Fibroblast of skin of scalp (primary cell): ENCODE results near the gene SKP1. TPM values are rescaled to one million over a fixed set of nuclear protein-coding genes. Genes with fewer than 3 reads are reported as not detected.
"Not testable (repeated sequence)": the region's sequence is repeated elsewhere in the genome, so short reads cannot be mapped to it uniquely, and the experiment has no call there.

Experiments
- DNase-seq: peaks from one replicate; pipeline ENCODE4 v3.0.0-alpha.2; 2013
- polyA plus RNA-seq, 2 experiments: library from polyadenylated mRNA; unstranded; fragments of 120-200 nt; gene quantifications; one replicate each; pipeline ENCODE4 v1.2.1, GENCODE V29; 2013; ENCODE audit not compliant: insufficient read length in 2 of 2

Gene SKP1
- 450 TPM for polyA plus RNA-seq (2013, experiment 1 of 2; ENCODE audit: insufficient read length)
- 466 TPM for polyA plus RNA-seq (2013, experiment 2 of 2; ENCODE audit: insufficient read length)

DNA sequence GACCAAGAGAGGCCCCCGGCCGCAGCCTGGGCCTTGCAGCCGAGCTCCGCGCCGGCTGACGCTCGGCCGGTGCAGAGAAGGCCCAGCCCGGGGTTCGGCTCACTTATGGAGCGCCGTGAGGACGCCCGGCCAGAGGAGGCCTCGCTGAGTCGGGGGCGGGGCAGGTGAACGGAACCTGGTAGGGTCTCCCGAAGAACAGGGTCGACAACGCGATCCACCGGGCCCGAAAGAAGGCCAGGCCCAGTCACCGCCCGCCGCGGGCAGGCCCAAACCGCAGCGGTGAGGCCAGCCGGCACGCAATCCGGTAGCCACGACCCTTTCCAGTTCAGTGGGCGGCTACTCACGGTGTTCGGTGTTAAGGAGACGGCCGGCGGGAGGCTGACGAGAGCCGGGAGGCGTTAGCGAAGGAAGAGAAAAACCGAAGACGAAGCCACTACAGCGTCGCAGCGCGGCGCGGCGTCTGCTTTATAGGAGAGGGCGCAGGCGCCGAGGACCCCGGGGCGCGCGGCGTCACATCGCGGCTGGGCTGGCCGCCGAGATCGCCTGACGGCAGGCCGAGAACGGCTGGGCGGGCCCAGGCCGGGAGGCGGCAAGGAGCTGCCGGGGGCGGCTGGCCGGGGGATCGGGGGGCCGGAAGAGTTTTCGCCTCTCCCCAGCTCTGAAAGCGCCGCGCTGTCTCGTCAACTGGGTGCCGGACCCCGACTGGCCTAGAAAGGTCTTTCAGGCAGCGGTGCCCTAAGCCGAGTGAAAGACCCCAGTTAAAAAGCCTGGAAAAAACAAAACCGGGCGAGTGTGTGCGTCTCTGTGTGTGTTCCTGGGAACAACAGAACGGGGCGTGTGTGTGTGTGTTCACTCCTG is at the start of gene SKP1:
SKP1 (minus strand) TSS at position 440 of the 858 bp plus-strand sequence. CDS start 2,928 bp downstream, outside the sequence.
- peak; percentile 82 for DNase-seq

DNA sequence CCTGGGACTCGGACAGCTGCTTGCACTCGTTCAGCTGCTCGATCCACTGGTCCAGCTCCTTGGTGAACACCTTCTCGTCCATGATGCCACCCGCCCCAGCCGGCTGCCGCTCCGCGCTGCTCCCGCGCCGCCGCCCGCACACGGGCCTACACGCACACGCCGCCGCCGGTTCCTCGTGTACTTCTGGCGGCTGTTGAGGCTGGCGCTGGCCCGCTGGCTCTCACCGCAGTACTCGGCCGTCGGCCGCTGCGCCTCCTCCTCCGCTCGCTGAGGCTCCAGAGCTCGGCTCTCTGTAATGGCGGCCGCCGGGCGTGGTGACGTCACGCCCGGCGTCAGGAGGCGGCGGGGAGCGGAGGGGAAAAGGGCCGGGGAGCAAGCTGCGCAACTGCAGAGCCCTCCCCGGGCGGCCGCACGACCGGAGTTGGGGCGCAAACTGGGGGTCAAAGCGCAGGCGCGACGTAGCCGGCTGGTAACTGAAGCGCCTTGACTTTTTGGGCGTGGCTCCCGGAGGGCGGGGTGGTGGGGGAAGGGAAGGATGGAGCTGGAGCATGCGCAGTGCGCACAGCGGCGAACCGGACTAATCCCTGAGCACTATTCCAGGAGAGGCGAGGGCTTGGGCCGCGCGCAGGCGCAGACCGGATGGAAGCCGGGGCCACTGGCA is 49.2 kb upstream of the SKP1 start, which contains the start of gene PPP2CA:
PPP2CA (minus strand) TSS at position 294 of the 661 bp plus-strand sequence; CDS start at position 82, 212 bp downstream.
- peak; percentile 99 for DNase-seq

DNA sequence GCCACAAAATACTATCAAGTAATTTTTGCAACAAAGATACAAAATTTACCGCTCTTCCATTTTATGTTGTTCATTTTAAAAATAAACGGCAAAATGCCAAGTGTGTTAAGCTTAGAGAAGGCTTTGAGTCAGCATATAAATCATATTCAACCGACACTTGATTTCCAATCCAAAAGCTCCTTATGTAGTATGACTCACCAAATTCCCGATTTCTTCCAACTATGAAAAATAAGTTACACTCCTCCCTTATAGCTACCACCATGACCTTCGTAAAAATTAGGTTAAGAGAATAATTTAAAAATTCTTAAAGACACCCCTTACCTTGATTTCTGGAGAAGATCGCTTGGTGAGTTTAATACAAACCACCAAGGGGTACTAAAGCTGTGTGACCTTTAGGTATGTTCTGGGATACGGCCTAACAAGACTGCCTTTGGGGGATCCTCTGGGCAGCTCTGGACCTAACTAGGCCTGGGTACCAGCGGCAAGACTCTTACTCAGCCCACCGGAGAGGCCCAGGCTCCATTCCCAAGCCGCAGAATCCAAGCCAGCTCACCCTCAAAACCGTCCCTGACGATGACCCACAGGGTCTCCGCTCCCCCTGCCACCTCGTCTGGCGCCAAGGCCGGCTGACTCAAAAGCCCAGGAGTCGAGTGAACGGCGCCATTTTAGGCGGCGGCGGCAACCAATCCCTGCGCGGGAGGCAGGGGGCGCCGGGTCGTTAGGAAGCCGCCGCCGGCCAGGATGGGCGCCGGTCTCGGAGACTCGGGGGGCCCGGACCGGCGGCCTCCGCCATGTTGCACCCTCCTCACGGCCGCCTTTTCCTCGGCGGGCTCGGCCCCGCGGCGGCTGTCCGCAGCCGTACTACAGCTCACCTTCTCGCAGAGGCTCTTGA is 48.4 kb upstream of the SKP1 start:
- peak; percentile 76 for DNase-seq

DNA sequence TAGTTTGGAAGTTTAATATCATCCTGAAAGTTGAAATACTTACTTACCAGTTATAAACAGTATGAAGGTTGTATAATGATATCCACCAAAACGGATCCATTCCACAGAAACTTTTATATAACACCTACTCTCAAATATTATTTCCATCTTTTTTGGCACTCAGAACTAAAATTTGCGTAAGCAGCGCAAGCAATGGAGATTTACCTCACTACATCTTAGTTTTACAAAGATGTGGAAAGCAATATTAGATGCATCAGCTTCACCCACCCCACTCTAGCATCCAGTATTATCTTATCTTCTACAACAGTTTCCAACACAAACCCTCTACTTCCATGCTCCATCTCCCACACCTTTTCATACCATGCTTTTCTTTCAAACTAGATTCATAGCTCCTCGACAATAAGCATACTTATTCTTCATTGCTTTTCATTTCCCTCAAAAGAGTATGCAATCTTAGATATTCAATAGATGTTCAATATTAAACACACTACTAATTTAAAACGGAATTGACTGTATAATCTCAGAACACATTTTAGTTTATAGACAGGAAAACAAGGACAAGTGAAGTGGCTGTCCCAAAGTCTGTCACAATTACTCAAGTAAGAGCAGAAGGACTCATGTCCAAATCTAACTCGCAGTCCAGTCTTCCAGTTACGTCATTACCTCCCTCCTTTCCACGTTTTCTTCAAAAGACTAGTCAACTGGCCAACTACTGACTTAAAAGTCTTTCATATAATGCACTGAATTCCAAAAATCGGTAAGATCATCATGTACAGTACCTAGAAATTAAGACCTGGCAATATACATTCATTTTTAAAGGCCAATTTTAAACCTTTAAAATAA is 46.9 kb upstream of the SKP1 start:
- DNase-seq = no peak

DNA sequence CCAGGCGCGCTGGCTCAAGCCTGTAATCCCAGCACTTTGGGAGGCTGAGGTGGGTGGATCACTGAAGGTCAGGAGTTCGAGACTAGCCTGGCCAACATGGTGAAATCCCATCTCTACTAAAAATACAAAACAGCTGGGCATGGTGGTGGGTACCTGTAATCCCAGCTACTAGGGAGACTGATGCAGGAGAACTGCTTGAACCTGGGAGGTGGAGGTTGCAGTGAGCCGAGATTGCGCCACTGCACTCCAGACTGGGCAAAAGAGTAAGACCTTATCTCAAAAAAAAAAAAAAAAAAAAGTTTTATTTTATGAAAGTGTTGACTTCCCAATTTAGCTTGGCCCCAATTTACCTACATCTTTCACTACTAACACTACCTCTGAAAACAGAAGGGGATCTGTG is 44.9 kb upstream of the SKP1 start:
- not testable (repeated sequence) for DNase-seq

DNA sequence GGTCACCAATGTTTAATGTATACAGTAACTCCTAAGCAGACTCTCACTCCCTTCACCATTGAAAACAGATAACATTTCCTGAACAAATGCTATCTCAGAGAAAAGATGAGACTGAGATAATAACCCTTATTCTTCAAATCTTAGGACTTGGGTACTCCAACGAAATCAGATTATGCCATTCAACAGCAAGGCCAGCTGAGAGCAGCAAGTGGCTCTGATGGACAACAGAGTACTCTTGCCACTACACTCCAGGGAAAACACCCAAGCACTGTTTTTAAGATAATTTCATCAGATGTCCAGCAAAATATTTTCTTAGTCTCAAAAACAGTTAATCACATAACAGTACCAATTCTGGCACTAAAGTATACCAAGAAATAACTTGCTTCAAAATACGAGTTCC is 39.0 kb upstream of the SKP1 start:
- DNase-seq = no peak

DNA sequence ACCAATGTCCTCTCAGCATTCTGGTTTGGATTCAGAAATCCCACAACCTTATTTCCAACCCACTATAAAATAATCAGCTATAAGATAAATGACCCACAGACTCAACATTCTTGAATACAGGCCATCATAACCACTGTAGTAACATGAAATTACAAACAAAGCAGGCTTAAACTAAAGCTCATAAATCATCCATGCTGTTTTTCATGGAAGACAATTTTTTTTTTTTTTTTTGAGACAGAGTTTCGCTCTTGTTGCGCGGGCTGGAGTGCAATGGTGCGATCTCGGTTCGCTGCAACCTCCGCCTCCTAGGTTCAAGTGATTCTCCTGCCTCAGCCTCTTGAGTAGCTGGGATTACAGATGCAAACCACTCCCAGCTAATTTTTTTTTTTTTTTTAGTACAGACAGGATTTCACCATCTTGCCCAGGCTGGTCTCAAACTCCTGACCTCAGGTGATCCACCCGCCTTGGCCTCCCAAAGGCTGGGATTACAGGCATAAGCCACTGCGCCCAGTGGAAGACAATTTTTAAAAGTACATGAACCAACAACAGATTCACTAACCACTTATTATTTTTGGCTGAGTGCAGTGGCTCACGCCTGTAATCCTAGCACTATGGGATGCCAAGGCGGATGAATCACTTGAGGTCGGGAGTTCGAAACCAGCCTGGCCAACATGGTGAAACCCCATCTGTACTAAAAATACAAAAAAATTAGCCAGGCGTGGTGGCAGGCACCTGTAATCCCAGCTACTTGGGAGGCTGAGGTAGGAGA is 34.7 kb upstream of the SKP1 start:
- DNase-seq = peak; percentile 54

DNA sequence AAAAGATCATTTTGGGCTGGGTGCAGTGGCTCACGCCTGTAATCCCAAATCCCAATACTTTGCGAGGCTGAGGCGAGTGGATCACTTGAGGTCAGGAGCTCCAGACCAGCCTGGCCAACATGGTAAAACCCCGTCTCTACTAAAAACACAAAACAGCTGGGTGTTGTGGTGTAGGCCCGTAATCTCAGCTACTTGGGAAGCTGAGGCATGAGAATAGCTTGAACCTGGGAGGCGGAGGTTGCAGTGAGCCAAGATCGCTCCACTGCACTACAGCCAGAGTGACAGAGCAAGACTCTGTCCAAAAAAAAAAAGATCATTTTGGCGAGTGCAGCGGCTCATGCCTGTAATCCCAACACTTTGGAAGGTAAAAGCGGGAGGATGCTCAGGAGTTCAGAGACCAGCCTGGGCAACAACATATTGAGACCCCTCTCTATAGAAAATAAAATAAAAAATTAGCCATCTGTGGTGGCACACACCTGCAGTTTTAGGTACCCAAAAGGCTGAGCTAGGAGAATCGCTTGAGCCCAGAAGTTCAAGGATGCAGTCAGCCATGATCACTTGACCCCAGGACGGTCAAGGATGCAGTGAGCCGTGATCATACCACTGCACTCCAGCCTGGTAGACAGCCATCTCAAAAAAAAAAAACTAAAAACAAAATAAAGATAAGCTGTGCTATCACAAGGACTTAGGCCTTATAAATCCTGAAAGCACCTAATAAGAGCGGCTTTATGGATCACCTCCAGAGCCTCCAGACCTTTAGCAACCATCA is 32.9 kb upstream of the SKP1 start:
- DNase-seq = no peak

DNA sequence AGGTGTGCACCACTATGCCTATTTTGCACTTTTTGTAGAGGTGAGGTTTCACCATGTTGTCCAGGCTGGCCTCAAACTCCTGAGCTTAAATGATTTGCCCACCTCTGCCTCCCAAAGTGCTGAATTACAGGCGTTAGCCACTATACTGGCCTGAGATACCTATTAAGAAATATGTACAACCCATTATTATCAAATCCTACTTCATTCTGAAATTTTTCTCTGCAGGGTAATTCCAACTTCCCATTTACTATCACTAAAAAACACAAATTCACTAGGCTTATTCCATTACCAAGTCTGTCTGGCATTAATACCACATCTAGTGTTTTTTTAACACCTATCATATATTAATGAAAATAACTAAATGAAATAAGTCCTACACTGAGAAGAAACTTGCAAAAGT is 30.9 kb upstream of the SKP1 start:
- no peak for DNase-seq

DNA sequence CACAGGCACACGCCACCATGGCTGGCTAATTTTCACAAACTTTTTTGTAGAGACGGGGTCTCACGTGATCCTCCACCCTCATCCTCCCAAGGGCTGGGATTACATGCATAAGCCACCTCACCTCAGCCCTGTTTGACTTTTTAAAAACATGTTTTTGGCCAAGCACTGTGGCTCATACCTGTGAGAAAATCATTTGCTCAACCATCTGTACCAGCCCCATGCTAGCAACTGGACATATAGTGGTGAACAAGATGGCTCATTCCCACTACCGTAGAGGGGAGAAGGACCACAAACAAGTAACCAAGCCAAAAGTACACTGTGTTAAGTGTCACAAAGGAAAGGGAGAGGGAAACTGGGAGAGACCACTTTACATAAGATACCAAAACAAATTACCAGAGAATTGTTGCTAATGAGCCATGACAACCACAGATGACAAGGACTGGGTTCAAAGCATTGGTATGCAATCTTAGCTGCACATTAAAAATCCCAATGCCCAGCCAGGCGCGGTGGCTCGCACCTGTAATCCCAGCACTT is 29.9 kb upstream of the SKP1 start:
- DNase-seq = no peak

DNA sequence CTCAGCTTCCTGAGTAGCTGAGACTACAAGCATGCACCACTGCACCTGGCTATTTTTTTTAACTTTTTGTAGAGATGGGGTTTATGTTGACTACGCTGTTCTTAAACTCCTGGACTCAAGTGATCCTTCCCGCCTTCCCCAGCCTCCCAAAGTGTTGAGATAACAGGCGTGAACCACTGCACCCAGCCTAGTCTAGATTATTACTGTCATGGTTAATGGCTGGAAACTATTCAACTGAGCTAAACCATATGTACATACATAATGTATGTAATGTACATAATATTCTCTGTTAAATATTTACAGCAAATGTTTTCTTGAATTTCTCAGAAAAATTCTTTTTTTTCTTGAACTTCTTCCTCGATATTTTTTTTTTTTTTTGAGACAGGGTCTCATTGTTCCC is 27.8 kb upstream of the SKP1 start:
- no peak for DNase-seq

DNA sequence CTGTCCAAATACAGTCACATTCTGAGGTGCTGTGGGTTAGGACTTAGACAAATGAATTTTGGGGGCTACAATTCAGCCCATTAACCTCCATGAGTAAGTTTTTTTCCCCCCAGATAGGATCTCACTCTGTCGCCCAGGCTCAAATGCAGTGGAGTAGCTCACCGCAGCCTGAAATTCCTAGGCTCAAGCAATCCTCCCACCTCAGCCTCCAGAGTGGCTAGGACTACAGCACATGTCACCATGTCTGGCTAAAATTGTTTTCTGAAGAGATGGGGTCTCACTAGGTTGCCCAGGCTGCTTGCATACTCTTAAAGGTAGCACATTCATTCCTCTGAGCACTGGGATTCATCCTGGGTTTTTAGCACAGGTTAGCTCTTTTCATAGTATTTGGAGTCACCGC is 26.9 kb upstream of the SKP1 start:
- no peak for DNase-seq

DNA sequence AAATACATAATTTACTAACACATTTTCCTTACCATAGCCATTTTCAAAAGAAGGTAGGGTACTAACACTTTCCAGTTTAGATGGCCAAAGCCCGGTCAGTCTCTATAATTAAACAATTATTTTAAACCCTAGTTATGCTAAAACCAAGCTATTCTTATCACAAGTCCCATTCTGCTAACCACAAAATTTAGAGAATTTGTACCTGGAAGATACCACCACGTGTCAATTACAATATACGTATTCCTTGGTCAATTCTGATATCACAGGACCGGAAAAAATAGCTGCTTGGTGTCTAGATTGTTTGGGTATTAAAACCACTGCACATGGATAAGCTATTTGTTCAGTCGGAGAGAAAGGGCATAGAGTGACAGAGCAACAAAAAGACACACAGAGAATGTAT is 18.9 kb upstream of the SKP1 start:
- no peak for DNase-seq

DNA sequence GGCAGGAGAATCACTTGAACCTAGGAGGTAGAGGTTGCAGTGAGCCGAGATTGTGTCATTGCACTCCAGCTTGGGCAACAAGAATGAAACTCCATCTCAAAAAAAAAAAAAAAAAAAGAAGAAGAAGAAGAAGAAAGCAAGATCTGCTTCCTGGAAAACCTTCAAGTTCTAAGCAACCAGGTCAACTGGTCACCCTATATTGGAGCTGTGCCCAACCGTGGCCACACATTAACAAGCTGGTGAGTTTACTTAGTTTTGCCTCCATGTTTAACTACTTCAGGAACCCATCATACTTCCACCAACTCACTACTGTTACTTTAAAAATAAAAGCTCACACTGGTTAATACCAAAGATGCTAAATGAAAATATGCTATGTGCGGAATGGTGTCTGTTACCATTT is 12.3 kb upstream of the SKP1 start:
- no peak for DNase-seq

DNA sequence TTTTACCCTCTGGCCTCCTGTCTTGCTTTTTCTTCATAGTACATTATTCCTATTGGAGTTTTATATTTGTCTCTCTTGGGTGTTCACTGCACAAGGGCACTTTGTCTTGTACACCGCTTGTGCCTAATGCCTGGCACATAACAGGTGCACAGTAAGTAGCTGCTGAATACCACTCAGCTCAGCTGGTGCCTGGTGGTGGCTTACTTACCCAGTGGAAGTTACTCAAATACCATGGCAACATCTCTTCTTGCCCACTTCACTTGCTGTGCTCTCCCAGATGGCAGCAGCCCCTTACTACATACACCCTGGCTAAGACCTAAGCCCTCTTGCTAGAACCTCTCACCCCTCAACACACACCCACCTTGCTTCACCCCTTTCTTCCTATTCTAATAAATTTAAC is 11.3 kb upstream of the SKP1 start:
- DNase-seq = no peak

DNA sequence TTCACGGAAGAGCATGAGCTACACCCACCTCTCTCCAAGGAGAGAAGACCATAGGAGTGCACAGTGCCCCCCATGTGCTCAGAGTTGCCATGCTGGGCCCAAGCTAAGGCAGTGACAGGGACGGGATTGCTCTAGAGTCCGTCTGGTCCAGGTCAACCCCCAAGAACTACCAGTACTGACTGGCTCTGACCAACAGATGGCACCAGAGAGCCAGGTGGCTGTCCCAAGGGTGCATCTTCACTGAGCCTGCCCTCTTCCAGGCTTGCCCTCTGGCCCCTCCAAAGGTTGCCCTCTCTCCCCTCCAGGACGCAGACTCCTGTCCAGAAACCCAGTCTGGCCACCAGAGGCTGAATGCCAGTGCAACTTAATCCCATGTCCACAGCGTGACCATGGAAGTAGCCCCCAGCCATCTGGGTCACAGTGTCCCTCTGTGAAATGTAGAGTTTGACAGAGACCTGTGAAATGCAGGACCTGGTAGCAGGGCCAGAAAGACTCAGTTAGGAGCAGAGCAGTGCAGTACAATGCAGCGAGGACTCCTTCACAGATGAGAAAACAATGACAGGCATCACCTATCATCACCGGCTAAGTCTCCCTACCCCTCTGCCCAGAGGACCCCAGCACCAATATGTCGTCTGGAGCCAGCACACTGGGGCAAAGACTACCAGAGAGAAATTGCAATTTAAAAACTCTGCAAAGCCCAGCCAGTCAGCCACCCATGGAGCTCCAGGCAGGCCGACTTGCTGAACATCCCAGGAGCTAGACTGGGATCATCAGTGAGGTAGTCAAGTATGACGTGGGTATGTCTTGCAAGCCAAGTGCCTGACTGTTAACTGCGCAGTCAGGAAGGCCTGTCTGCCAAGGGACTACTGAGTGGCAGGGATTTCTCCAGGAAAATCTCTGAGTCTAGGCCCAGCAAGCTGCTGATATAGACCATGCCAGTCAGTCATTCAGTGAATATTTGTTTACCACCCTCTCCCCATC is 7.7 kb upstream of the SKP1 start:
- peak; percentile 56 for DNase-seq

DNA sequence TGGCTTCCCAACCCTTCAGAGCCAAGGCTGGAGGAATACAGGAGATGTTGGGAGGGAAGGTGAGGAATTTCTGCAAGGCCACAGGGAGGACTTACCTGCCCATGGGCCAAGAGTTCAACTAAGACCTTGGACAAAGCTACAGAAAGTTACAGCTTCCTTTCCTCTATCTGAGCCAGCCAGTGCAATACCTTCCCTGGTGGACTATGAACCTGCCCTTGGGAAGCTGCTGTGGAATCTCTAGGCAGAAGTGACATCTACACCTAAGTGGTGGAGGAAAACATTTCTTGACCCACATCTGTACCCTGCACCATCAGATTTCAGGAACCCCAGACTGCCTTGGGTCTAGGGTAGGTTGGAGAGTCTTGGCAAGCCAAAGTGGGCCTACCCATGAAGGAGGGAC is 6.7 kb upstream of the SKP1 start:
- DNase-seq = no peak

DNA sequence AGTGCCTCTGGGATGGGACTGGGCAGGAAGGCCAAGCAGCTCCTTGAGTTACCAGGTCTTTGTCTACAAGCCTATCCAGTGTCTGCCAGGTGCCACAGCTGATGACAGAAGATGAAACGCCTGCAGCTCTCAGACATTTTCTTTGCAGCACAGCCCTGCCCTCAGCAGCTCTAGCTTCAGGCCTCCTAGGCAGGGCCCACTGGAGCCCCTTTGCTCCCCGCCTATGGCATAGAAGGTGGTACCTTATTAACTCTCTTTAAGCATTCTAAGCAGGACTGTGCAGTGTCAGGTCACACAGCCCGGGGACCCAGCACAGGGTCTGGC is 1.3 kb upstream of the SKP1 start:
- DNase-seq = no peak
